HG03280 (cell line): ENCODE results near the gene TGFB1I1.
"Not testable (repeated sequence)": the region's sequence is repeated elsewhere in the genome, so short reads cannot be mapped to it uniquely, and the experiment has no call there.

Experiments
- ATAC-seq: cut with Tn5 transposase; IDR thresholded peaks from one replicate; pipeline ENCODE4 v1.9.1; 2021; ENCODE audit warnings: mild to moderate bottlenecking, moderate library complexity; ENCODE audit not compliant: unreplicated experiment

The TGFB1I1 gene

DNA sequence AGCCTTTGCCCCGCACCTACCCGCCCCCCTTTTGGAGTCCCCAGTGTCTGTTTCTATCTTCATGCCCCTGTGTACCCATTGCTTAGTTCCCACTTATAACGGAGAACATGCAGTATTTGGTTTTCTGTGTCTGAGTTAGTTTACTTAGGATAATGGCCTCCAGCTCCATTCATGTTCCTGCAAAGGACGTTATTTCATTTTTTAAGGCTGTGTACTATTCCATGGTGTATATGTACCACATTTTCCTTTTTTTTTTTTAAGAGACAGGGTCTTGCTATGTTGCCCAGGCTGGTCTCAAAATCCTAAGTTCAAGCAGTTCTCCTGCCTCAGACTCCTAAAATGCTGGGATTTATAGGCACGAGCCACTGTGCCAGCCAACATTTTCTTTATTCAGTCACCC, 4.1 kb upstream of the TGFB1I1 start:
- ATAC-seq = no peak

DNA sequence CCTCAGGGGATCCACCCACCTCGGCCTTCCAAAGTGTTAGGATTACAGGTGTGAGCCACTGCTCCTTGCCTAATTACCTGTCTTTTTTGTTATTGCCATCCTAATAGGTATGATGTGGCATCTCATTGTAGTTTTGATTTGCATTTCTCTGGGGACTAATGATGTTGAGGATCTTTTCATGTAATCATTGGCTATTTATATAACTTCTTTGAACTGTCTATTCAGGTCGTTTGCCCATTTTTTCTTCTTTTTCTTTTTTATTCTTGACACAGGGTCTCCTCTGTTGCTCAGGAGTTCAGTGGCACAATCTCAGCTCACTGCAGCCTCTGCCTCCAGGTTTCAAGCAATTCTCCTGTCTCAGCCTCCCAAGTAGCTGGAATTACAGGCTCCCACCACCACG, 1.3 kb upstream of the TGFB1I1 start:
- ATAC-seq = no peak

DNA sequence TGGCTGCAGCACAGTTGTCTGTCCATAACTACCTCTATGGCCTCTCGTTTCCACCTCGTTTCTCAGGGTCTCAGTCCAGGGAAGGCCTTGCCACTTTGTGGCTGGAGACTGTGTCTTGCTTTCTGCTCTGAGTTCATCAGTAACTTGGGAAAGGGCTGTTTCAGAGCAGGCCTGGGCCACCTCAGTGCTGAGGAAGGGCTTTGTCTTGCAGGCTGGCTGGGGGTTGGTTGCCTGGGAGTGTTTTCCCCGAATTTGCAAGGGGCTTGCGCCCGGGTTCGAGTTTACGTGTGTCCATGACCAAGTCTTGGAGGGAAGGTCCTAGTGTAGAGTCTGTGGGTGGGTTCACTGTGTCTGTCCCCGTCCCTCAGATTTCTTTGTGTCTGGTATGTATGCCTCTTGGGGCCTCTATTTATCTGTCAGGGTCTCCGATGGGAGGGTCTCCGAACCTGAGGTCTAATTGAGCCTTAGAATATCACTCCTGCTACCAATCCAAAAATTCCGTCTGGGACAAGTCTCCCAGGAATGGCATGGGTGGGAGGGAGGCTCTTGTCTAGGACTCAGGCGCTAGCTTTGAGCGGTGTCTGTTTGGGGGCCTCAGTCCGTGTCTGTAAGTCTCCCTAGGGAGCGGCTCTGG, 594 bp upstream of the TGFB1I1 start:
- ATAC-seq = no peak

DNA sequence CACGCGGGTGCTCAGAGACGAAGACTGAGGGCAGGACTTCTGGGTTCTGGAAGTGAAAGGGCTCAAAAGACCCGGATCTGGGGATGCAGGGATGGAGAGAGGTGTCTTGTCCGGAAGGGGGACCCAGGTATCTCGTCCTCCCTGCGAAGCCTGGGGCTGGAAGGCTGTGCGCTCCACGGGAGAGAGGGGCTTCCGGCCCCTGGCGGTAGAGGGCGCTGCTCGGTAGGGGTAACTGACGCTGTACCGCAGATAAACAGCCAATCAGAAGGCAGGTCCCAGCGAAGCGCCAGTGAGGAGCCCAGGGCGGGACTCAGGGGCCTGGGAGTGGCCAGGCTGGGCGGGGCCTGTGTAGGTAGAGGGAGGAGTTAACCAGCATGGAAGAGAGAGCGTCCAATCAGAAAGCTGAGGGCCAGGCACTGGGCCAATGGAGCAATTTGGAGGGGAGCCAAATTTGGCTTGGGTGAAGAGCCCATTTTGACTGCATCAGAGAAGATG, 804 bp downstream of the TGFB1I1 start:
- no peak for ATAC-seq

DNA sequence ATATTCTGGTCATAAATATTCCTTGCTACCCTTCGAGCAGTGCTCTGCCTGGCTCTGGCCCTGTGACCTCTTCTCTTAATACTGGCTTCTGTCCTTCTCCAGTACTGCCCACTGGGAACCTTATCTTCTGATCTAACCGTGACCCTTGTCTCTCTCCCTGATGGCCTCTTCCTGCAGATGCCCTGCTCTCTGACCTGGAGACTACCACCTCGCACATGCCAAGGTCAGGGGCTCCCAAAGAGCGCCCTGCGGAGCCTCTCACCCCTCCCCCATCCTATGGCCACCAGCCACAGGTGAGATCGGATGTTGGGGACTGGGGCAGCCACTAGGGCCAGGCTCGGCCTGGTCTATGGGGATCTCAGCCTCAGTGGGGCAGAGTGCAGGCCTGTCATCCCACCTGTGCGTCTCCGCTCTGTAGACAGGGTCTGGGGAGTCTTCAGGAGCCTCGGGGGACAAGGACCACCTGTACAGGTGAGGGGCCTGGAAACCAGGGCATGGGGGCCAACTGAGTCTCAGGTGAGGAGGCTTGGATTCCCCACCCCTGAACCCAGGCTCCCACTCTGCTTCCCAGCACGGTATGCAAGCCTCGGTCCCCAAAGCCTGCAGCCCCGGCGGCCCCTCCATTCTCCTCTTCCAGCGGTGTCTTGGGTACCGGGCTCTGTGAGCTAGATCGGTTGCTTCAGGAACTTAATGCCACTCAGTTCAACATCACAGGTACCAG, 1.5 kb downstream of the TGFB1I1 start:
- no peak for ATAC-seq

DNA sequence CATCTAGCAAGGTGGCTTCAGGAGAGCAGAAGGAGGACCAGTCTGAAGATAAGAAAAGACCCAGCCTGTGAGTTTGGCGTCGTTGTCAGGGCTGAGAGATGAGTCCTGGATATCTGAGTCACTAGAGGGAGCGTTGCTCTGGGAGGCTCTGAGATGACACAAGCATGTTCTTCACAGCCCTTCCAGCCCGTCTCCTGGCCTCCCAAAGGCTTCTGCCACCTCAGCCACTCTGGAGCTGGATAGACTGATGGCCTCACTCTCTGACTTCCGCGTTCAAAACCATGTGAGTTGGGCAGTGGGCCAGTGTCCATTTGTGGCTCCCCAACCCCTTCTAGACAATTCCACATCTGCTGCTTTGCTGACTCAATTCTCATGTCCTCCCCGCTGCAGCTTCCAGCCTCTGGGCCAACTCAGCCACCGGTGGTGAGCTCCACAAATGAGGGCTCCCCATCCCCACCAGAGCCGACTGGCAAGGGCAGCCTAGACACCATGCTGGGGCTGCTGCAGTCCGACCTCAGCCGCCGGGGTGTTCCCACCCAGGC, 2.3 kb downstream of the TGFB1I1 start:
- ATAC-seq = no peak

DNA sequence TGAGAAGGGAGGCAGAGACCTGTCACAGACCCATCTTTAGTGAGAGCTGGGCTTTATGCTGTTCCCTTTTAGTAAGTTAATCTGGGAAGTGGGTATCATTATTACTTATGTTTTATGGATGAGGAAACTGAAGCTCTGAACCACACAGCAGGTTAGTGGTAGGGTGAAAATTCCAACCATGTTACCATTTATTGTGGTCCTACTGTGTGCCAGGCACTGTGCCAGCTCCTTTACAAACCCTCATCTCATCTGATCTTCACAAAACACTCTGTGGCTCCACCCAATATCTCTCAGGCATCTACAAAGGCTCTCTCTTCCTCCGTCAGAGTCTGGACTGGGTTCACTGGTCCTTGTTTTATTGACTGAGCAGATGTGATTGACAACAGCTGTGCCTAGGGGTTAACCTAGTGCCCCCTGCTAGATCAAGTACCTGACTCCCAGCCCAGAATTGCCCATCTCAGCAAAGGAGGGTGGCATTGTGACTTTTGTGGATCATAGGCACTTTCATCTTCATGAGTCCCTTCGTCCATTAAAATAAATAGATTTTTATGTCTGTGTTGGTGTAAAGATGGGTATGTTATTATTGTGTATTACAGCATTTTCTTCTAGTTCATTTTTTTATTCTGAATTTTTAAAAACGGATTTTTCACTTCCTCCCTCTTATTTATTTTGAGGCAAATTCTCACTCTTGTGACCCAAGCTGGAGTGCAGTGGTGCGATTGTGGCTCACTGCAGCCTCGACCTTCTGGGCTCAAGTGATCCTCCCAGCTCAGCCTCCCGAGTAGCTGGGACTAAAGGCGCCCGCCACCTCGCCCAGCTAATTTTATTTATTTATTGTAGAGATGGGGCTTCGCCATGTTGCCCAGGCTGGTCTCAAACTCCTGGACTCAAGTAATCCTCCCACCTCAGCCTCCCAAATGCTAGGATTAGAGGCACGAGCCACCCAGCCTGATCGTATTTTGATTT, 3.1 kb downstream of the TGFB1I1 start:
- no peak for ATAC-seq

DNA sequence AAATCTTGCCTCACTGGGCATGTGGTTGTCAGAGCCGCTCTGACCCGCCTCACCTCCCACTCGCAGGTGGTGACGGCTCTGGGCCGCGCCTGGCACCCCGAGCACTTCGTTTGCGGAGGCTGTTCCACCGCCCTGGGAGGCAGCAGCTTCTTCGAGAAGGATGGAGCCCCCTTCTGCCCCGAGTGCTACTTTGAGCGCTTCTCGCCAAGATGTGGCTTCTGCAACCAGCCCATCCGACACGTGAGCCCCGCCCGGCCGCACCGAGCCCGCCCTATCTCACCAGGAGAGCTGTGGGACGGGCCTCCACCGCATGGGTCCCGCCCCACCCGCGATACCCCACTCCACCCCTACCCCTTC, 4.0 kb downstream of the TGFB1I1 start:
- ATAC-seq = no peak

DNA sequence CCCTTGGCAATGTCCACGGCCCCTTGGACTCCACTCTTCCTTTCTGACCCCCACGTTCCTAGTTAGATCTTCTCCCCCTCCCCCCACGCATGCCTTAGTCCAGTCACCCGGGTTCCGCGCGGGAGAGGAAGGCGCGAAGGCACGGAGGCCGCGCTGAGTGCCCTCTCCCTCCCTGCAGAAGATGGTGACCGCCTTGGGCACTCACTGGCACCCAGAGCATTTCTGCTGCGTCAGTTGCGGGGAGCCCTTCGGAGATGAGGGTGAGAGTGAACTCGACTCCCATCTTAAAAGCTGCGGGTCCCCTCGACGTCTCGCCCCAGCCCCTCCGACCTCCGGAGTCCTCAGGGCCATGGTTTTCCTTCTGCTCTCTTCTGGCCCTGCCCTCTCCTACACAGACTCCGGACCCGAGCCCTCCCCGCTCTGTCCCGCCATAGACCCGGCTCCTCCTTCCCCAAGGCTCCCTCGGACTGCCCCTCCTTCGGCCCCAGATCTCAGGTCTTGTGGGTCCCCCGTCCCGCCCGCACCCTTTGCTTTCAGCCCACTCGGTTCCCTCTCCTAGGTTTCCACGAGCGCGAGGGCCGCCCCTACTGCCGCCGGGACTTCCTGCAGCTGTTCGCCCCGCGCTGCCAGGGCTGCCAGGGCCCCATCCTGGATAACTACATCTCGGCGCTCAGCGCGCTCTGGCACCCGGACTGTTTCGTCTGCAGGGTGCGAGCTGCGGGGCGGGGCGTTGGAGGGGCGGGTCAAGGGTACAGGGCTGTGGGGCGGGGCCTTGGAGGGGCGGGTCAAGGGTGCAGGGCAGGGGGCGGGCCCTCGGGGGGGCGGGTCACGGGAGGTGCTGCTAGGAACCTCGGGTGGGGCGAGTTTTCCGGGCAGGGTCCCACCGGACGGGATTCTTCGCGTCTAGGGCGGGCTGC, 4.6 kb downstream of the TGFB1I1 start:
- ATAC-seq = peak; percentile 66

DNA sequence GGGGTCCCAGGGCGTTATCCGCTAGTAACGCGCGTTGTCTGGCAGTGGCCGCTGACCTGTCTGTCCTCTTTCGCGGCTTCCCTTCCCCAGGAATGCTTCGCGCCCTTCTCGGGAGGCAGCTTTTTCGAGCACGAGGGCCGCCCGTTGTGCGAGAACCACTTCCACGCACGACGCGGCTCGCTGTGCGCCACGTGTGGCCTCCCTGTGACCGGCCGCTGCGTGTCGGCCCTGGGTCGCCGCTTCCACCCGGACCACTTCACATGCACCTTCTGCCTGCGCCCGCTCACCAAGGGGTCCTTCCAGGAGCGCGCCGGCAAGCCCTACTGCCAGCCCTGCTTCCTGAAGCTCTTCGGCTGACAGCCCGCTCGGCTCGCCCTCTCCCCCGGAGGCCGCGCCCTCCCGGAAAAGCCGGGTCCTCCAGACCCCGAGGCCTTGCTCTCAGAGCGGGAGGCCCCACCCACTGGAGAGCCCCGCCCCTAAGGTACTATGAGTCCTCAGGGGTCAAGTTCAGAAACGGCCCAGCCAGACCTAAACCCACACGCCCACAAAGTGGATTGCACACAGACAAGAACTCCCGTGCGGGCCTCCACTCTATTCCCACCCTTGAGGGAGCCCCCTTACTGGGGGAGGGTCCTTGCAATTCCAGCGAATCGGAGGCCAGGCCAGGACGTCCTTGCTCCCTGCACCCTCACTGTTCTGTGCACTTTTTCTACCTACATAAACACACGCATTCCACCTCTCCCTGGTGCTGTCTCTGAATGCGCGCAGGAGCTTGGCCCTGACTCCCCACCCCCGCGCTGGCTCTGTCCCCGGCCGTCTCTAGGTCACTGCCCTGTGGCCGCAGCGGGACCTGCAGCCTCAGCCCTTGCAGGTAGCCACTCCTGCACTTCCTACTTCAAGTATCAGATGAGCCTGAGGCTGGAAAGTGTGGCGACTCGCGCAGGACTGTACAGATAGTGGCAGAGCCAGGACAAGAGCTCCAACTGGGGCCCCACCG, 5.6 kb downstream of the TGFB1I1 start:
- ATAC-seq = no peak

DNA sequence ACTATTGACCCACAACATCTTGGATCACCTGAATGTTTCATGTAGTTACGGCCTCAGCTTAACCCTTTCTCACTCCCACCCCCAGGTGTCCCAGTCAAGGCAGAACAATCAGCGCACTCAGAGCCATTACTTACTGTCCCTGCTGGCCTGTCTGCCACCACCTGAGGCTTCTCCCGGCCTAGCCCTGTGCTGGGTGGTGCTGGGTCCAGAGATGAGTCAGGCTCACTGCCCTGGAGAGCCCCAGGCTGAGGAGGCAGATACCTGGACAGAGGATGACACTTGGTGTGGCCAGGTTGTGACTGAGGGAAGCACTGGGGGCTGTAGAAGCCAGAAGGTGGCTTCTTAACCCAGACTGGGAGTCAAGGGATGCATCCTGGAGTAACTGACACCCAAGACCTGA, 7.0 kb downstream of the TGFB1I1 start:
- ATAC-seq = no peak

DNA sequence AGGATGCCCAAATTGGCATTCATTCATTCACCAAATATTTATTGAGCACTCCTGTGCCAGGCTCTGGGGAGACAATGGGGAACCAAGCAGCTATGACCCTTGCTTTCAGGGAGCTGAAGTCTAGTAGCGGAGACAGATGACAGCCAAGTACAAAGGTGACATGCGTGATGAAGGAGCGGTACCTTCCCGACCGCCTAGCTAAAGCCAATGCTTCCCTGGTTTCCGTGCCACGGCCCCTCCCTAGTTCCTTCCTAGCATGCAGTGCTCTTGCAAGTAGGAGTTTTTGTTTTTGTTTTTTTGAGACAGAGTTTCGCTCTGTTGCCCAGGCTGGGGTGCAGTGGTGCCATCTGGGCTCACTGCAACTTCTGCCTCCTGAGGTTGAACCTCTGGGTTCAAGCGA, 7.8 kb downstream of the TGFB1I1 start:
- no peak for ATAC-seq

DNA sequence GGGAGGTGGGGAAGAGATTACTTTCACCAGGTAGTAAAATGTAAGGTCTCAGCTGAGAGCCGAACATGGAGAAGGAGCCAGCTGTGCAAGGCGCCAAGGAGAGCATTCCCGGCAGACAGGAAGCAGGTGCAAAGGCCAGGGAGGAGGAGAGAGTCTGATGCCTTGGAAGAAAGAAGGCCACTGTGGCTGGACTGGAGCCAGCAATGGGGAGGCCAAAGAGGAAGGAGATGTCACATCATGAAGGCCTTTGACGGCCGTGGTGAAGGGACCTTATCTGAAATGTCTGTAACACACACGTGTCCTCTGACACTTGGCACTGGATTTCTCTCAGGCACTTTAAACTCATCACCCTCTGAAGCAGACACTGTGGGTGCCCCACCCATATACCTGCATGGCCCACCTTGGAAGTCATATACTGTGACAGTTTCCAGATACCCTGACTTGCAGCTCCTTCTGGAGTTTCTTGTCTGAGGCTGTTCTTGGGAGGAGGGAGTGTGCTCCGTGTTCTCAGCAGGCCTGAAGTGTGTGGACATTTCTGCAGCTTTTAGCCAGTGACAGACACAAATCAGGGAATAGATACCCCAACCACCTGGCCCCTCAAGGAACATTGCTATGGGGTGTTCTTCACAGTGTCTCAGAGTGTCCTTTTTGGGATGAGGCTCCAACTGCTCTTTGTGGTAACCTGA, 9.0 kb downstream of the TGFB1I1 start:
- ATAC-seq = no peak

DNA sequence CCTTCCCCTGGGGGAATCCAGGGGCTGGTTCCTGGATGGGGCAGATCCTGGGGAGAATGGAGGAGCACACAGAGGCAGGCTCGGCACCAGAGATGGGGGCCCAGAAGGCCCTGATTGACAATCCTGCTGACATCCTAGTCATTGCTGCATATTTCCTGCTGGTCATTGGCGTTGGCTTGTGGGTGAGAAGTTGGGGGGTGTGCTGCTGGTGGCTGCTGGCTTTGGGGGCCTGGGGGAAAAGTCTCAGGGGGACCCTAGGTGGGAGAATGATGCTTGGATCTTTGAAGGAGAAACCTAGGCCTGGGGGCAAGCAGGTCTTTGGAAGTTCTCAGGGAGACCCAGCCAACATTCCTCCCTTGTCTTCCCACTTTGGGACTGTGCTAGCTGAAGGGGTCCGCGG, 11.1 kb downstream of the TGFB1I1 start, which contains the start of gene SLC5A2:
Gene SLC5A2, plus strand, starts transcription at position 43 of the 400 bp plus-strand sequence. Its CDS starts 14 bp downstream, at position 57.
- no peak for ATAC-seq

DNA sequence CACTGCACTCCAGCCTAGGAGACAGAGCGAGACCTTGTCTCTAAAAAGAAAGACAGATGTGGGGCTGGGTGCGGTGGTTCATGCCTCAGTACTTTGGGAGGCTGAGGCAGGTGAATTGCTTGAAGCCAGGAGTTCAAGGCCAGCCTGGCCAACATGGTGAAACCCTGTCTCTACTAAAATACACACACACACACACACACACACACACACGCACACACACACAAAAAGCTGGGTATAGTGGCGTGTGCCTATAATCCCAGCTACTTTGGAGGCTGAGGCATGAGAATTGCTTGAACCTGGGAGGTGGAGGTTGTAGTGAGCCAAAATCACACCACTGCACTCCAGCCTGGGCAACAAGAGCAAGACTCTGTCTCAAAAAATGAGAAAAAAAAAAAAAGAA, 12.1 kb downstream of the TGFB1I1 start:
- ATAC-seq = not testable (repeated sequence)

DNA sequence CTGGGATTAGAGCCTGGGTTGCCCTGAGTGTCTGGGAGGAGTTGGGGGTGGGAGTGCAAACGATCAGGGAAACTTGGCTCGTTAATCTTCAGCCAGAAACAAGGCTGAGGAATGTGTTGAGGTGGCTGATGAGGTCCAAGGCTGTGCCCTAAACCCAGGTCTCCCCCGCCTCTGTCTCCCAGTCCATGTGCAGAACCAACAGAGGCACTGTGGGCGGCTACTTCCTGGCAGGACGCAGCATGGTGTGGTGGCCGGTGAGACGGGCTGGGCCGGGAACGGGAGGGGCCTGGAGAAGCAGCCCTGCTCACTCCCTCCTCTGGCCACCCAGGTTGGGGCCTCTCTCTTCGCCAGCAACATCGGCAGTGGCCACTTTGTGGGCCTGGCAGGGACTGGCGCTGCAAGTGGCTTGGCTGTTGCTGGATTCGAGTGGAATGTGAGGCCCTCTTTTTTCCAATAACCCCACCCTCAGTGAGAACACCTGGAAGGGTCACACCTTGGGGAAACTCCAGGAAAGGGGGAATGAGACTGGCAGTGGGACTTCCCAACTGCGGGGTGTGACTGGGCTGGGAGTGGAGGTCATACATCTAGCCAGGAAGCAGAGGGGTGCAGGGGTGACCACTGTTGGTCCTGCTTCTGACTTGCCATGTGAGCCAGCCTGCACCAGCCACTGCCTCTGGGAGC, 12.7 kb downstream of the TGFB1I1 start:
- ATAC-seq = no peak

DNA sequence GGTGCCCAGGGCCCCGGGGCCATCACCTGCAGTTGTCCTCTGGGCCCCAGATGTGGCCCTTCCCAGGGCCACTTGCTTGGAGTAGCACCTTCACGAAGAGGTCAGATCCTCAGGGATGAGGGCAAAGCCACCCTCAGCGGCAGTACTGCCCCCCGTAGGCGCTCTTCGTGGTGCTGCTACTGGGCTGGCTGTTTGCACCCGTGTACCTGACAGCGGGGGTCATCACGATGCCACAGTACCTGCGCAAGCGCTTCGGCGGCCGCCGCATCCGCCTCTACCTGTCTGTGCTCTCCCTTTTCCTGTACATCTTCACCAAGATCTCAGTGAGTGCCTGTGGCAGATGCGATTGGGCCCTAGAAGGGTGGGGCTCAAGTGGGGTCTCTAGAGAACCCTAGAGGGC, 13.6 kb downstream of the TGFB1I1 start:
- no peak for ATAC-seq

DNA sequence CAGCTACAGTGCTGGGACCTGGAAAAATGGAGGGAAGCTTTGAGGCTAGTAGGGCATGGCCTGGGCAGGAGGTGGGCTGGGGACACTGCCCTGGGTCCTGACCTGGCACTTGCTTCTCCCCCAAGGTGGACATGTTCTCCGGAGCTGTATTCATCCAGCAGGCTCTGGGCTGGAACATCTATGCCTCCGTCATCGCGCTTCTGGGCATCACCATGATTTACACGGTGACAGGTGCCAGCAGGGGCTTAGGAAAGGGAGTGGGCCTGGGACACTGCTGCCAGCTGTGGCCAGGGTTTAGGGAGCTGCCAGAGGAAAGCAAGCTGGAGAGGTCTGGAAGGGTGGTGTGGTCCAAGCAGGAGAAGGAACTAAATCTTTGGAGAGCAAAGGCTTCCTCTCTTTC, 14.1 kb downstream of the TGFB1I1 start:
- ATAC-seq = no peak
